GM21528 (cell line): ENCODE results near the gene YPEL4.
"Not testable (repeated sequence)": the region's sequence is repeated elsewhere in the genome, so short reads cannot be mapped to it uniquely, and the experiment has no call there.

Experiments
- ATAC-seq: cut with Tn5 transposase; IDR thresholded peaks from one replicate; pipeline ENCODE4 v1.9.1; 2021; ENCODE audit warnings: mild to moderate bottlenecking, moderate library complexity; ENCODE audit not compliant: unreplicated experiment, low FRiP score

YPEL4 gene

DNA sequence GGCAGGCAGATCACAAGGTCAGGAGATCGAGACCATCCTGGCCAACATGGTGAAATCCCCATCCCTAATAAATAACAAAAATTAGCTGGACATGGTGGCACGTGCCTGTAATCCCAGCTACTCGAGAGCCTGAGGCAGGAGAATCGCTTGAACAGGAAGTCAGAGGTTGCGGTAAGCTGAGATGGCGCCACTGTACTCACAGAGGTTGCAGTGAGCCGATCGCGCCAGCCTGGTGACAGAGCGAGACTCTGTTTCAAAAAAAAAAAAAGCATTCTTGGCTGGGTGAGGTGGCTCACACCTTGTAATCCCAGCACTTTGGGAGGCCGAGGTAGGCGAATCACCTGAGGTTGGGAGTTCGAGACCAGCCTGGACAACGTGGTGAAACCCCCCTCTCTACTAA is 2.5 kb upstream of the YPEL4 start:
- ATAC-seq, result not testable (repeated sequence)

DNA sequence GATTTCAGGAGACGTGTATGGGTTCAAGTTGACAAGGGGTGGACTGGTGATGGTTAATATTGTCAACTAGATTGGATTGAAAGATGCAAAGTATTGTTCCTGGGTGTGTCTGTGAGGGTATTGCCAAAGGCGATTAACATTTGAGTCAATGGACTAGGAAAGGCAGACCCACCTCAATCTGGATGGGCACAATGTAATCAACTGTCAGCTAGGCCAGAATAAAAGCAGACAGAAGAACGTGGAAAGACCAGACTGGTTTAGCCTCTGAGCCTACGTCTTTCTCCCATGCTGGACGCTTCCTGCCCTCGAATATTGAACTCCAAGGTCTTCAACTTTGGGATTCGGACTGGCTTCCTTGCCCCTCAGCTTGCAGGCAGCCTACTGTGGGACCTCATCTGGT is 1.7 kb upstream of the YPEL4 start:
- no peak for ATAC-seq

DNA sequence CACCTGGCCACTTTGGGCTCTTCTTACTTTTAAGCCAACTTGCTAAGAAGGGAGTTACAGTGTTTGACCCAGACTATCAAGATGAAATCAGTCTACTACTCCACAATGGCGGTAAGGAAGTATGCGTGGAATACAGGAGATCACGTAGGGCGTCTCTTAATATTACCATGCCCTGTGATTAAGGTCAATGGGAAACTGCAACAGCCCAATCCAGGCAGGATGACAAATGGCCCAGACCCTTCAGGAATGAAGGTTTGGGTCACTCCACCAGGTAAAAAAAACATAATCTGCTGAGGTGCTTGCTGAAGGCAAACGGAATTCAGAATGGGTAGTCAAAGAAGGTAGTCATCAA is 1.0 kb upstream of the YPEL4 start:
- ATAC-seq, result no peak

DNA sequence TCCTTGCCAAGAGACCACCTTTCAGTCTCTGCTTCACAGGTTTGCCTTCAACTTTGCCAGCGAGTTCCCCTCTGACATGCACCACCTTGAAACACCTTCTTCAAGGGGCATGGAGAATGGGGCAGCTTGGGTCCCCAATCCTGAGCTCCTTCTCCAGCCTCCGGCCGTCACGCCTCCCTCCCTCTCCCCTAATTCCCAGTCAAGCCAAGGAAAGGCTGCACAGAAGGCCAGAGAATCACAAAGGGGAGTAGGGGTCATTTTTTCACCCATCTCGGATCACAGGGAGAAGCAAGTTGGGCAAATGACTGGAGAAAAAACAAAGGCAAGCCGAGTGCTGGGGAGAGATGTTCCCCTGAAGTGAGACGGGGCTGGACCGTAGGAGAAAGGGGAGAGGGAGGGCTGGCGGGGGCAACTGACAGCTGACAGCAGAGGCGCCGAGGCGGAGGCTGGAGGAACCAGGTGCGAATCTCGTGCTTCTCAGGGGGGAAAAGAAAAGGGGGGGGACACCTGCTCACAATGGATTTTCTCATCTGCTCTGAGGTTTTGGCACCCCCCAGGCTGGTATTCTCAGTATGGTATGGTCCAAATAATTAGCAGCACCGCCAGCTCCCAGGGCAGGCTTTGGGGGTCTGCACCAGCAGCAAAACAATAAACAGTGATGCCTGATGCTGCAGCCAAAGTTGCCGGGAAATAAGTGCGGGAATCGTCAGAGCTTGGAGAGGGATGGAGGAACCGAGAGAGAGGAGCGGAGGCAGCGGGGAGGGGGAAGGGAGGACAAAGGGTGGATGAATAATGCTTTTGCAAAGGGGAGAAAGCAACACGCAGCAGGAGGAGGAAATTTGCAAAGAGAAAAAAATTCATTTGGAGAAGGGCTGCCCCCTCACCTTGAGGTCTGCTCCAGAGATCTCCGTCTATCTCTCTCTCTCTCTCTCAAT is 644 bp downstream of the YPEL4 start:
- no peak for ATAC-seq

DNA sequence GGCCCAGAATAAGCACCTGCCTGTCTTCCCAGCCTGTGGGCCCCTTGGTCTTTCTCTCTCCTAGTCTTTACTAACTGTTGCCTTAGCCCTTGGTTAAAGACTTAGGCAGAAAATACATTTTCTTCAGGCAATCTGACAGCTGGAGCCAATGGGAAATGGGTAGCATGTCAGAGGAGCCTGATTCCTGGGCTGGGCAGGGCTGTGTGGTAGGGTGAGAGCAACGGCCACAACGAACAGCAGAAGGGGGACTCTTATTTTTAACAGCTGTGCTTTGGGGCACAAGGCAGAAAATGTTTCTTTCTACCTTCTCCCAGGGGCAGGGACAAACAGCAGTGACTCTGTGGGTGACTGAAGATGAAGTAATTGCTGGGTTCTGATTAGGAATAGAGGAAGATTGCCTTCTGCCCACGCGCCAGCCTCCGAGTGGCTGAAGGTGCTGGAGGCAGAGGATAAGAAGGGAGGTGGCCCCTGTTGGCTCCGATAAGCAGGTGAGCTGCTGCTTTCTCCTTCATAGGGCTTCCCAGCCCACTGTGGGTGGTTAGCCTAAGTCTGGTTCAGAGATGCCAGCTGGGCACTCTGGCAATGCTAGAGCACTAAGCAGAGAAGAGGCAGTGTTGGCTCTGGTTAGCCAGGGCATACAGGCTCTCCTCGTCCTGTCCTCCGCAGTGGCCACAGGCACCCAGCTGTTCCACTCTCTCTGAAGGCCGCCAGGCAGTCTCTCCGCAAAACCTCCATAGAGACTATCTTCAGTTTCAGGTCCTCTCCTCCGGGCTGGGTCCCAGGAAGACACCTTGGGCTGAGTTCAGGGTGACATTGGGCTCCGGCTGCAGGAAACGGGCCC is 1.5 kb downstream of the YPEL4 start:
- no peak for ATAC-seq

DNA sequence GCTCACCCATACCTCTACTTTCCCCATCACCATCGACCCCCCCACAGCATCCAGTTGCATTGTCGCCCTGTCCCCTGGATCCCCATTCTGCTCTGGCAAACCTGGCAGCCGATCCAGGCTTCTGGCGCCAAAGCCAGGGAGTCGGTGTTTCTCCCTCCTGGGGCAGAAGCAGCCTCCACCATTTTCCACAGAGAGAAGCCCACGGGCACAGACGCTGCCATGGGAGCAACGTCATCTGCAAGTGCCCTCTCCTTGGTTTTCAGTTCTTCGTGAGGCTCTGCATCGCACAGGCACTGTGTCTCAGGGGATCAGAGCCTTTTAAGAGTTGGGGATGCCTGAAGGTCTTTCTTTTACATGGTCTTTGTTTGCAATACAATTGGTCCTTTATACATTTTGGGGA is 2.3 kb downstream of the YPEL4 start:
- ATAC-seq, result no peak

DNA sequence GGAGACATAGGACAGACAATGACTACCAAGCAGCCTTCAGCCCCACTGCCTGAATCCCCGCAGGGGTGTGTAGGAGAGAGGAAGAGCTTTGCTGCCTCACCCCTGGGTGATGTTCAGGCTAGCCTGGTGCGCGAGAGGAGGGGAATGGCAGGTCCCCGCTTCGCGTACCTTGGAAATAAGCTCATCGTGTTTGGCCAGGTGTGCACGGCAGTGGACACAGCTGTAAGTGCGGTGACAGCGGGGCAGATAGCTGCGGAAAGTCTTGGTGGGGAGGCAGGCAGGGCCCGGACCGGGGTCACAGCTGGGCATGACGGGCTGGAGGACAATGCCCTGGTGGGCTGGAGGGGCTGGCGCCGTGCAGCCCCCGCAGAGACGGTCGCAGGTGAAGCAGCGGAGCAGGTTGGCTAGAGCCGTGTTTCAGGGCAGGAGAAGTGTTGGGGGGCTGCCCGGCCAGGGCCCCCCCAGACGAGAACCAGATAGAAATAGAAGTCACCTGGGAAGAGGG is 2.9 kb downstream of the YPEL4 start:
- no peak for ATAC-seq

DNA sequence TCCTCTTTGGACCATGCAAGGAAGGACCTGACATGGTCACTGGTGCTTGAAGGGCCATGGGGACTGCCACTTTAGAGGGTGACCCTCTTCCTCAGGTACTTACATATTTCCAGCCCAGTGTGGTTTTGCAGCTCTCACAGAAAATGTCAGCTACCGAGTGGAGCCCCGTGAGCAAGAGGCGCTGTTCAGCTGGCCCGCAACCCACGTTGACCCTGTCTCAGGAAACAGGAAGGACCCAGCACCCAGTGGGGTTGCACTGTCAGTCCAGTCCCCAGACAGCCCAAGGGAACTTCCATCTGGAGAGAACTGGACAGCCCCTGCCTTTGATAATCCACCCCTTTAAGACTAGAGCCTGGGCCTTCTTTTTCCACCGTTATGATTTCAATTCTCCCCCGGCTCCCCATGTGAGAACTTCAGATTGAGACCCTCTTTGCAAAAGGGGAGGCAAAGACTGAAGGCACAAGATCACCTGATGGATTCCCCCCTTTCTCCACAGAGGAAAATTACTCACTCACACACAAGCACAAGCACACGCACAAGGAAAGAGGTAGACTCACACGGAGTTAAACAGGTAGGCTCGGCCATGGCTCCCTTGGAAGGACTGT is 3.4 kb downstream of the YPEL4 start:
- ATAC-seq, result no peak

DNA sequence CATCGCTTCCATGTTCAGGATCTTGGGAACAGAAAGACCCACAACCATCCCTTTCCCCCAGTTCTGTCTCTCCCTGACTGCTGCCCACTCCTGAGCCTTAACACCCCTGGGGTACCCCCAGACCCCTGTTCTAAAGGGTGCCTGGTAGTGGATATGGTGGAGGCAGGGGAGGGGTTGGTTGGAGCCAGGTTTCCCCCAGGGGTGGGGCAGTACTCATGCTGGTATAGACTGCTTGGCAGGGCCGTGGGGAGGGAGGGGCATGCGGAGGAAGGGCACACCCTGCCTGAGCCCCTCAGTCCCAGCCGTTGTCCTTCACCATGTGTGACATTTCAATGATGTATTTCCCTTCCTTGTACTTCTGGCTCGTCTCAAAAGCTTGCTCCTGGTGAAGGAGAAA is 4.0 kb downstream of the YPEL4 start:
- no peak for ATAC-seq

DNA sequence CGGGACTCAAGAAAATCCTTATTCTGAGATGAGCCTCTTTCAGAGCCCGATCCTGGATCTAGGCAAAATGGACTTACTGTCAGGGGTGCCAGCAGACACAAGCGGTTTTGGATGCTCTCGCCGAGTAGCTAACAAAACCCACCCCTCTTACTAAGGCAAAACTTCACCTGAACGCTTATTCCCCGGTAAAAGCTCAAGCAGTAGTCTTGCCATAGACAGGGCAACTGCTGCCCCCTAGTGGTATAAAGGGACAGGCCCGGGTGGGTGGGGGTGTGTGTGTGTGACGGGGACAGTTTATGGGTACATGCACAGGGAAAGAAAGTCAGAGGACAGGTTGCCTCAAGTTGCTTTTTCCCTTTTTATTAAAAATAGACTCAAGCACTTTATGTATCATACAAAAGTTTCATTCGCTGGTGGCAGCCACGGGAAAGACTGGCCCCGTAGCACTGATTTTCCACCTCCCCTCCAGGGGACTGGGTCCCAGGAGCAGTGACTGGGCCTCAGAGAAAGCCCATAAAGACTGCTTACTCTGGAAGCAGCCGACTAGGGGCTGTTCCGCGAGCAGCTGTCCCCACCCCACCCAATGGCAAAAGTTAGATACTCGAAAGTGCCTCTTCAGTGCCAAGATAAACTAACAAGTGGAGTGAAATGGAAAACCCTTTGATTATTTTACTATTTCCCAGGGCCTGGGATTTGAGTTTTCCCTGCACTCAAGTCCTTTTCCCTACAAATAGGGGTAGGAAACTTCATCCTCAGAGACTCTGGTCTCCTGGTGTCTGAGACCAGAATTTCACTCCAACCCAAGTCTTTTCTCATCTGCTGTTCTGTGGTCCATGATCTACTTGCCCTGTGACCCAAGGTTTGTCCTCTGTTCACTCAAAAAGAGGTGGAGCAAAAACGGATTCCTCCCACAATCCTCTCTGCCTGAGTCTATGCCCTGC is 4.7 kb downstream of the YPEL4 start:
- ATAC-seq, result no peak

DNA sequence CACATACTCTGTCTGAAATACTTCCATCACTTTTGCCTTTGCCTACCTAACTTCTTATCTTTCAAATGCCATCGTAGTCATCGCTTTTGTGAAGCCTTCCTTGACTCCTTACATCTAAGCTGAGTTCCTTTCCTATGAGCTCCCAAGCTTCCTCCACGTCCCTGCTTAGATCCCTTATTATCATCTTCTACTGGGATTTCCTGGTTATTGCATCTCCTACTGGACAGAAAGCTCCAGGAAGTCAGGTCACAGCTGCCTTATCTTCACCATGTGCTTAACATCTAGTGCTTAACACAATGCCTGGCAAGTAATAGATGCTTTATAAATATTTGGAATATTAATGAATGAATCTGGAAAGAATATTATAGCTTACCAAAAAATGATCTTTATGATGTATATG is 5.9 kb downstream of the YPEL4 start:
- no peak for ATAC-seq

DNA sequence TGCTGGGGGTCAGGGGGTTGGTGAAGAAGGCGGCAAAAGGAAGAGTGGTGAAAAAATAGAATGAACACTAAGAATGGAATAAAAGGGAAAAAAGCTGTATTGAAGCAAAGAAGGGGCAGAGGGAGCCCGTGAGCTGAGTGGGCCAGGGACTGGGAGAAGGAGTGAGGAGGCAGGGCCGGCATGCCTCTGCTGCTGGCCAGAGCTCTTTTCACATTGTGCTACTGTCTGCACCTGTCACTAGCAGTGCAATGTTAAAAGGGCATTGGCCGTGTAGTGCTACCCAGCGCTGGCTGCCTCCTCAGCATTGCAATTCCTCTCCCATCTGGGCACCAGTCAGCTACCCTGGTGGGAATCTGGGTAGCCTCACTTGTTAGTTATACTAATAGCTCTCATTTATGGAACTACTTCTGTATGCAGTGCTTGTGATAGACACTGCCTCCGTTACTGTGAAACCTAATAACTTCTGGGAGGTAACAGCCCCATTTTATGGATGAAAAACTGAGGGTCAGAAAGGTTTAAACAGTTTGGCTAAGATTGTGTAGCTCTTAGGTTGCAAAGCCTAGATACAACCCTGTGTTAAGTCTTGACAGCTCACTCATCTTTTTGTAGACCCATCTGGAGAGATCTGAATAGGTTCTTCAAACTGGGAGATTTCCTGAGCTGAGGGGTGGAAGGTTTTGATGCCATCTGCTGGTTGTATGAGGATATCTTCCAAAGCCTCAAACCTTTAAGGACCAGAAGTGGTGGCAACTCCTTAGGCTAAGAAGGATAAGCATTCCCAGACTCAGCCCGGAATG is 8.5 kb downstream of the YPEL4 start:
- no peak for ATAC-seq

DNA sequence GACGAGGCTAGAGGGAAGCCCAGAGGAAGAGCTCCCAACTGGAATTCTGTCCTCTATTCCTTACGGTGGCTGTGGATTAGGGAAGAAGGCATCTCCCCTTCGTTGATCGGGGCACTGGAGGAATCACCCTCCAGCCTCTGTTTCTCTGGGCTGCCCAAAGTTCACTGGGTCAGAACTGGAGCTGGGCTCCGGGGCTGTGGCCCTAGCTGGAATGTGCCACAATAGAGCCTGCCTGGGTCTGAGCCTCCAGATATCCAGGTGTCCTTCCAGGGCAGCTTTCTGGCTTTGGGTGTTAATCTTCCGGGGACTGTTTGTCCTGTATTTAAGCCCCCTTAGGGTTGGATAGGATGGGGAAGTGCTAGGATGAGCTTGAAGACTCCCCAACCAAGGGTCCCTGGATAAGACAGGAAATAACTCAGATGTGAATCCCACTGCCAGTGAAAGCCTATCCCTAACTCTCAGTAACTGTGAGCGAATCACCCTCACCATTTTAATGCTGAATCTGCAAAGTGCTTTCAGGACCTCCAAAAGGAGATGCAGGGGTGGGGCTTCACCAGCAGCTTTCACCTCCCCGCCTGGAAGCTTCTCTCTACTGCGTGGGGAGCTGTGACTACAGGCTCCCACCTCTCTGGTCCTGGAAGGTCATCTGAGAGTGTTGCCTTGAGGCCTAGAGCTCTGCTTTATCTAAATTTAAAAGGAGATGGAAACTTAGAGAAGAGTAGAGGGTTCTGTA is 9.5 kb downstream of the YPEL4 start:
- ATAC-seq, result no peak

DNA sequence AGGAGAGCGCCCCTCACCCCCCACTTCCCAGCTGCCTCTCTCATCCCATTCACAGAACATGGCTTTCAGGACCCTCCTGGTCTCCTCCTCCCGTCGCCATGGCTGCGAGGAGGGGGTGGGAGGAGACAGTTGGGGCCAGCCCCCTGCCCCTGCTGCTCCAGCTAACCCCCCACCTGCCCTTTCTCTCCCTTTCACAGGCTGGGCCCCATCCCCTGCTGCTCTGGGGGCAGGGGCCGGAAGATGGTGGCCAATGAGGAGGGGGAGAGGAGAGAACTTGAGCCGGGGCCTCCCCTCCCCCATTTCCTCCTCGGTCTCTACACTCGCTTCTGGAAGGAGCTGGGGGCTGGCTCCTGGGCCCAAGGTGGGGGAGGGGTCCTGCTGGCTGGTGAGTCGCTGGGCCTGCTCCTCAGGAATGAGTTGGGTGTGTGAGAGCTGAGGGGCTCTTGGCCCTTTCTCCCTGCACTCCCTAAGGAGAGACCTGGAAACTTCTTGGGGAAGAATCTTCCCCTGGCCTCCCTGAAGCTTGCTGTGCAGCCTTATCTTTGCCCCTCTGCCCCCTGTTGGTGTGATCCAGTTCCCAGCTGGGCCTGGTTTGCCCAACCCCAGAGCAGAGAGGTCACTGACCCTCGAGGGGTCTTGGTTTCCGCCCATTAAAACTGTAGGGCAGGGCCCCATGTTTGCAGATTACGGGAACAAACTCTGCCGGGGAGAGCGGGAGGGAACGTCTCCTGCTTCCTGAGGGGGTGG is 10.2 kb downstream of the YPEL4 start:
- ATAC-seq, result no peak

DNA sequence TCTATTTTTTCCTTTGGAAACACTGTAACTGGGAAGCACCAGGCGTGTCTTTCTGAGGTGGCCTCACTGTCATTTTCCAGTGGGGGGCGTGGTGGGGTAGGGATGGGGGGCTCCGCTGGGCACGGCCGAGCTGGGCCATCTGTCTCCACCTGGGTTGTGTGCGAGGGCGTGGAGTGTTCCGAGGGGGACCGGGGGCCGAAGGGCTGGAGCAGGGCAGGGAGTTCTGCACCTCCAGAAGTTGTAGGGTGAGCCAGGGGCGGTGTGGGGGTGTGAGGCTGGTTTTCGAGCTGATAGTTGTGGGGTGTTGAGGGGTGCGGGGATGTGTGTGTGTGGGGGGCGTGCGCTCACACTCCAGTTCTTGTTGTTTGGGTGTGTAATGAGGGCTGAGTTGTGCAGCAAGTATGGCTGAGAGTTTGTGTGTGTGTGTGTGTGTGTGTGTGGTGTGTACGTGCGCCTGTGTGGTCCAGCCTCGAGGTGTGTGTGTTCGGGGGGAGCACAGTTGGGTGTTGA is 10.8 kb downstream of the YPEL4 start:
- ATAC-seq, result no peak

DNA sequence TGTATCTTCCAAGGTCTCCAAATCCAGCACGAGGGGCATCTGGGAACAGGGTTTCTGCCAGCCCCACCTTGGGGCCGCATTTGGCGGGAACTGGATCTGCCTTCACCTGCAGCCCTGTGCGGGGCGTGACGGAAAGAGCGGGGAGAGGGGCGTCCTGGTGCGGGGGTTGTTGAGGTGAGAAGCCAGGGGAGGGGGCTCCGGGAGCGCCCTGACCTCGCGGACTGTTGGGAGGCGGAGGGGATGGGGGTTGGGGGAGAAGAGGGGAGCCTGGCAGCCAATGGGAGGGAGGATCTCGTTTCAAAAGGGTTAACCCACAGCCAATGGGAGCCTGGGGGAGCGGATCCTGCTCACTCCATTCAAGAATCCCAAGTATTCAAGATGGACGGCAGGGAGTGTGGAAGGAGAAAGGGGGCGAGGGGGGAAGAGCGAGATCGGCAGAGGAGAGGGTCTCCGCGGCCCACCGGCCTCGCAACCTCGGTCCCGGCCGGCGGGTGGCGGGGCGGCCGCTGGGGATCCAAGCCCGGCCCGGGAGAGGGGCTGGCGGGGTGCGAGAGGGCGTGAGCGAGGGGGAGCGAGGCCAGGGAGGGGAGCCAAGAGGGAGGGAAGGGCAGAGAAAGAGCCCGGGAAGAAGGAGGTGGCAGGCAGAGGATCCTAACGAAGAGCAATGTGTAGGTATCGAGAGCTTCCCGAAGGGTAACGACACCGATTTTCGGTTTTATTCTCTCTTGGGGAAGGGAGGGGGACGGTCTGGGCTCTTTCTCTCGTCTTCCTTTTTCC is 11.5 kb downstream of the YPEL4 start:
- no peak for ATAC-seq

DNA sequence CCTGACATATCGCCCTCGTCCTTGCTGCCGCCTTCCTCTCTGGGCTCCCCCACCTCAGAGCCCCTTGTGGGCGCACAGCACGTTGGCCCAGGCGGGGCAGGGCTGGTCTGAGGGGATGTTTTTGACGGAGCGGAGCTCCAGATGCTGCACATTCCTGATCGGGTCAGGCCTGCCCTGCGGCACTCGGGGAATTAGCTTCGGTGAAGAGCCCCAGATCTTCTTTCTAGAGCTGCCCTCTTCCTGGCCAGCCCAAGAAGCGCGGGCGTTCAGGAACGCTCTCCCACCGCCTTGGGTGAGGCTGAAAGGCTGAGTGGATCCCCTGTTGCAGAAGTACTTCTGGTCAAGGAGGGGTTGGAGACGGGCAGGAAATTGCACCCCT is 12.1 kb downstream of the YPEL4 start:
- no peak for ATAC-seq
